Fibroblast of lung (primary cell): ENCODE measurements around the gene JMJD1C. TPM values are rescaled to one million over a fixed set of nuclear protein-coding genes. Genes with fewer than 3 reads are reported as not detected.

Experiments used
- DNase-seq, 2 donors: peaks; one replicate each; pipeline versions ENCODE4 v3.0.0 to v3.0.0-alpha.2; 2010; ENCODE audit warnings: low read depth in 2 of 2
- H2AFZ ChIP-seq: 2 replicates; pipeline ENCODE4 v1.5.1; 2012; ENCODE audit warnings: low read length, control low read depth, inconsistent platforms
- H3K27ac ChIP-seq: 2 replicates; pipeline ENCODE4 v1.5.1; 2011; ENCODE audit warnings: low read length, control low read depth; ENCODE audit not compliant: insufficient read depth
- H3K27me3 ChIP-seq: 2 replicates; pipeline ENCODE4 v1.5.1; 2011; ENCODE audit warnings: mild to moderate bottlenecking, low read length; ENCODE audit not compliant: control insufficient read depth, insufficient read depth
- H3K36me3 ChIP-seq: 2 replicates; pipeline ENCODE4 v1.5.1; 2011; ENCODE audit warnings: low read length; ENCODE audit not compliant: control insufficient read depth, insufficient read depth
- H3K4me1 ChIP-seq: 2 replicates; pipeline ENCODE4 v1.5.1; 2011; ENCODE audit warnings: low read length; ENCODE audit not compliant: control insufficient read depth, insufficient read depth; ENCODE audit errors: extremely low read depth
- H3K4me2 ChIP-seq: 2 replicates; pipeline ENCODE4 v1.5.1; 2011; ENCODE audit warnings: low read length, control low read depth; ENCODE audit not compliant: insufficient read depth; ENCODE audit errors: extremely low read depth
- H3K4me3 ChIP-seq, 4 experiments: fragments of 200-600 bp in 1 of 4; sonication (generic) in 1 of 4; replicated peaks in 1 of 4; 2 replicates each; pipeline ENCODE4 v1.5.1; 2011 to 2016; ENCODE audit warnings: low read length in 4 of 4, low read depth in 3 of 4, mild to moderate bottlenecking in 3 of 4, control low read depth in 2 of 4, inconsistent platforms in 1 of 4, mixed read lengths in 1 of 4; ENCODE audit not compliant: insufficient read depth in 1 of 4; ENCODE audit errors: control extremely low read depth in 1 of 4
- H3K79me2 ChIP-seq: 2 replicates; pipeline ENCODE4 v1.5.1; 2012; ENCODE audit warnings: mild to moderate bottlenecking, low read length, inconsistent platforms; ENCODE audit not compliant: control insufficient read depth, insufficient read depth
- H3K9ac ChIP-seq: 2 replicates; pipeline ENCODE4 v1.5.1; 2011; ENCODE audit warnings: mild to moderate bottlenecking, low read length, control low read depth; ENCODE audit not compliant: insufficient read depth
- H3K9me3 ChIP-seq: 2 replicates; pipeline ENCODE4 v1.5.1; 2012; ENCODE audit warnings: low read depth, low read length; ENCODE audit not compliant: control insufficient read depth, insufficient read depth
- H4K20me1 ChIP-seq: 2 replicates; pipeline ENCODE4 v1.5.1; 2011; ENCODE audit warnings: low read length; ENCODE audit not compliant: control insufficient read depth, insufficient read depth; ENCODE audit errors: extremely low read depth
- CTCF ChIP-seq, 2 donors: IDR thresholded peaks in 1 of 2; conservative IDR thresholded peaks in 1 of 2; 1 replicate in 1 of 2; 2 replicates in 1 of 2; pipeline ENCODE4 v1.5.1; 2011 to 2012; ENCODE audit warnings: low read length in 2 of 2, control low read depth in 1 of 2, inconsistent platforms in 1 of 2, low read depth in 1 of 2, mild to moderate bottlenecking in 1 of 2
- EZH2 ChIP-seq: IDR thresholded peaks from 2 replicates; pipeline ENCODE4 v1.5.1; 2012; ENCODE audit warnings: low read length, control low read depth, mild to moderate bottlenecking; ENCODE audit errors: missing control alignments
- polyA plus RNA-seq, 2 donors: library from polyadenylated mRNA; depleted of rRNA in 1 of 2; stranded (reverse) in 1 of 2; unstranded in 1 of 2; fragments of >200 nt; gene quantifications; 2 replicates each; pipeline ENCODE4 v1.2.1, GENCODE V29; 2011 to 2012; ENCODE audit warnings: missing spikeins in 1 of 2
- total RNA-seq: library from RNA; depleted of rRNA; stranded (reverse); fragments of >200 nt; gene quantifications from 2 replicates; pipeline ENCODE4 v1.2.1, GENCODE V29; 2014

JMJD1C gene
- total and polyA plus RNA-seq, 2 donors (not counting 1 experiment from before 2014, with no cell fraction given) = 39.9 to 67.0 TPM

DNA sequence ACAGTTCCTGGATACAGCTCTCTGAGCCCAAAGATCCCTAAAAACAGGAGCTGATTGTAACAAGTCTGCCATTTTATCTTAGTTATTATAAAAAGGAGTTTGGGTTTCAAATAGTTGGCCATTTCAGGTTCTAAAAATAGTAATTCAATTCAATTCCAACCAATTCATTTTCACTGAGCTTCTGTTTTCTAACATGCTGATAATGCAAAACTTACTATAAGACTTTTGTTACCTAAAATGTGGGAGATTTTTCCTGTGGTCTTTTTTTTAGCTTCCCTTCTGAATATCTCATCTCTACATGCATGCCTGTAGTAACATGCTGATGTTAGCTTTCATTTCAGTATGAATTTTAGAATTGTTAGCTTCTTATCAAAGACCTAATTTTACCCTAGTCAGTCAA is 319.3 kb downstream of the JMJD1C start:
- no peaks in the 10 kb centered on the region for H3K27me3 ChIP-seq
- no peak for DNase-seq
- H2AFZ ChIP-seq = no peak overlapping the region
- H3K9me3 ChIP-seq = no peaks in the 10 kb centered on the region
- H3K4me1 ChIP-seq = no peaks in the 10 kb centered on the region
- H3K36me3 ChIP-seq = no peaks in the 10 kb centered on the region
- H3K4me3 ChIP-seq = no peak overlapping the region
- peaks cover 36% of the 10 kb centered on the region for H3K79me2 ChIP-seq
- no peak overlapping the region for H3K9ac ChIP-seq
- no peak overlapping the region for H3K27ac ChIP-seq
- no peaks in the 10 kb centered on the region for H4K20me1 ChIP-seq
- no peak for TF ChIP-seq EZH2
- TF ChIP-seq CTCF (conservative IDR thresholded peaks at IDR 0.05 in 1 of 2, IDR thresholded peaks at IDR 0.05 in 1 of 2; ENCODE audit: low read depth in 1 of 2, low read length in 2 of 2) = no peak
- no peak overlapping the region for H3K4me2 ChIP-seq

- Histone ChIP-seq H3K4me3 (no peak overlapping the region), H3K9me3 (no peaks in the 10 kb centered on the region), H3K9ac (no peak overlapping the region), H3K79me2 (peaks cover 43% of the 10 kb centered on the region), H3K27ac (no peak overlapping the region), H4K20me1 (no peaks in the 10 kb centered on the region), H3K4me2 (no peak overlapping the region), H2AFZ (no peak overlapping the region), H3K27me3 (no peaks in the 10 kb centered on the region), H3K36me3 (no peaks in the 10 kb centered on the region), H3K4me1 (no peaks in the 10 kb centered on the region)
- TF ChIP-seq EZH2 (no peak), CTCF (conservative IDR thresholded peaks at IDR 0.05 in 1 of 2, IDR thresholded peaks at IDR 0.05 in 1 of 2; ENCODE audit: low read depth in 1 of 2, low read length in 2 of 2) (no peak)
- DNase-seq = peak; percentile 39 to 58
These were observed 320.0 kb downstream of the JMJD1C start for GRCh38 chr10:63145782-63146181.

DNA sequence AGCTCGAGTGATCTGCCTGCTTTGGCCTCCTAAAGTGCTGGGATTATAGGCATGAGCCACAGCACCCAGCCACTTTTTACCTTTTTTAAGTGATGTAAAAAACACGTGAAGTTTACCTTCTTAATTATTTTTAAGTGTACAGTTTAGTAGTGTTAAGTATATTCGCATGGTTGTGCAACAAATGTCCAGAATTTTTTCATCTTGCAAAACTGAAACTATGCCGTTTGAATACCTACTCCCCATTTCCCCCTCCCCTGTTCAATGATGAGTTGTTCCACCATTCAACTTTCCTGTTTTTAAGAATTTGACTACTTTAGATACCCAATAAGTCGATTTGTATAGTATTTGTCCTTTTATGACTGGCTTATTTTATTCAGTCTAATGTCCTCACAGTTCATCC is 321.8 kb downstream of the JMJD1C start:
- H3K4me3 ChIP-seq = no peak overlapping the region
- TF ChIP-seq EZH2 = no peak
- no peak for TF ChIP-seq CTCF (conservative IDR thresholded peaks at IDR 0.05 in 1 of 2, IDR thresholded peaks at IDR 0.05 in 1 of 2; ENCODE audit: low read depth in 1 of 2, low read length in 2 of 2)
- H3K9me3 ChIP-seq = no peaks in the 10 kb centered on the region
- no peak overlapping the region for H3K4me2 ChIP-seq
- no peak overlapping the region for H2AFZ ChIP-seq
- no peak overlapping the region for H3K27ac ChIP-seq
- no peaks in the 10 kb centered on the region for H3K4me1 ChIP-seq
- H4K20me1 ChIP-seq = no peaks in the 10 kb centered on the region
- no peaks in the 10 kb centered on the region for H3K27me3 ChIP-seq
- H3K9ac ChIP-seq = no peak overlapping the region
- no peaks in the 10 kb centered on the region for H3K36me3 ChIP-seq
- no peak for DNase-seq
- H3K79me2 ChIP-seq = peaks cover 56% of the 10 kb centered on the region
